Mammary epithelial cell (primary cell): ENCODE measurements around the gene HID1.

Source experiments
- EZH2 ChIP-seq: IDR thresholded peaks from 2 replicates; pipeline ENCODE4 v1.6.1; 2012; ENCODE audit warnings: low read length, inconsistent platforms, borderline replicate concordance
- TF ChIP-seq, protein P1 (sequence below), 2 donors: IDR thresholded peaks in 1 of 2; conservative IDR thresholded peaks in 1 of 2; 2 replicates each; pipeline ENCODE4 v1.5.1; 2011 to 2012; ENCODE audit warnings: inconsistent platforms in 2 of 2, low read length in 2 of 2, mild to moderate bottlenecking in 2 of 2, control low read depth in 1 of 2, low read depth in 1 of 2; ENCODE audit not compliant: insufficient read depth in 1 of 2; ENCODE audit errors: extremely low read depth in 1 of 2

GRCh38 chr17:74986206-74986576, 13.6 kb upstream of the HID1 start:
- TF ChIP-seq, protein P1, sequence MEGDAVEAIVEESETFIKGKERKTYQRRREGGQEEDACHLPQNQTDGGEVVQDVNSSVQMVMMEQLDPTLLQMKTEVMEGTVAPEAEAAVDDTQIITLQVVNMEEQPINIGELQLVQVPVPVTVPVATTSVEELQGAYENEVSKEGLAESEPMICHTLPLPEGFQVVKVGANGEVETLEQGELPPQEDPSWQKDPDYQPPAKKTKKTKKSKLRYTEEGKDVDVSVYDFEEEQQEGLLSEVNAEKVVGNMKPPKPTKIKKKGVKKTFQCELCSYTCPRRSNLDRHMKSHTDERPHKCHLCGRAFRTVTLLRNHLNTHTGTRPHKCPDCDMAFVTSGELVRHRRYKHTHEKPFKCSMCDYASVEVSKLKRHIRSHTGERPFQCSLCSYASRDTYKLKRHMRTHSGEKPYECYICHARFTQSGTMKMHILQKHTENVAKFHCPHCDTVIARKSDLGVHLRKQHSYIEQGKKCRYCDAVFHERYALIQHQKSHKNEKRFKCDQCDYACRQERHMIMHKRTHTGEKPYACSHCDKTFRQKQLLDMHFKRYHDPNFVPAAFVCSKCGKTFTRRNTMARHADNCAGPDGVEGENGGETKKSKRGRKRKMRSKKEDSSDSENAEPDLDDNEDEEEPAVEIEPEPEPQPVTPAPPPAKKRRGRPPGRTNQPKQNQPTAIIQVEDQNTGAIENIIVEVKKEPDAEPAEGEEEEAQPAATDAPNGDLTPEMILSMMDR (conservative IDR thresholded peaks at IDR 0.05 in 1 of 2, IDR thresholded peaks at IDR 0.05 in 1 of 2; ENCODE audit: extremely low read depth in 1 of 2, insufficient read depth in 1 of 2, low read depth in 1 of 2, low read length in 2 of 2): no peak
- no peak for TF ChIP-seq EZH2
